RWPE2 (cell line): ENCODE results near the gene TMEM205.
"Not testable (repeated sequence)": the region's sequence is repeated elsewhere in the genome, so short reads cannot be mapped to it uniquely, and the experiment has no call there.

Source experiments
- ATAC-seq: fragments of 200-7000 bp; cut with Tn5 transposase; 3 replicates; pipeline ENCODE4 v1.9.1; 2021; ENCODE audit warnings: low read depth
- DNase-seq: peaks from one replicate; pipeline ENCODE4 v3.0.0-alpha.2; 2020; ENCODE audit warnings: low spot score
- H3K27ac ChIP-seq: fragments of 450-650 bp; 2 replicates; pipeline ENCODE4 v1.5.1; 2017; ENCODE audit warnings: mild to moderate bottlenecking; ENCODE audit not compliant: poor library complexity, severe bottlenecking
- H3K27me3 ChIP-seq: fragments of 250-450 bp; sonication (Bioruptor Pico); 2 replicates; pipeline ENCODE4 v1.5.1; 2021; ENCODE audit warnings: mild to moderate bottlenecking, moderate library complexity; ENCODE audit not compliant: insufficient read depth, poor library complexity, severe bottlenecking
- H3K36me3 ChIP-seq: fragments of 250-450 bp; sonication (Bioruptor Pico); 2 replicates; pipeline ENCODE4 v1.5.1; 2020; ENCODE audit warnings: low read depth, mild to moderate bottlenecking, moderate library complexity
- H3K4me1 ChIP-seq: fragments of 250-450 bp; sonication (Bioruptor Pico); 2 replicates; pipeline ENCODE4 v1.5.1; 2021; ENCODE audit warnings: mild to moderate bottlenecking, moderate library complexity; ENCODE audit not compliant: insufficient read depth, poor library complexity, severe bottlenecking
- H3K4me3 ChIP-seq: fragments of 250-450 bp; sonication (Bioruptor Pico); 2 replicates; pipeline ENCODE4 v1.5.1; 2021; ENCODE audit warnings: mild to moderate bottlenecking, moderate library complexity; ENCODE audit not compliant: severe bottlenecking
- H3K9me3 ChIP-seq: fragments of 250-450 bp; sonication (Bioruptor Pico); 2 replicates; pipeline ENCODE4 v1.5.1; 2021; ENCODE audit warnings: mild to moderate bottlenecking, moderate library complexity; ENCODE audit not compliant: severe bottlenecking
- TF ChIP-seq, protein P1 (sequence below): fragments of 450-650 bp; IDR thresholded peaks from one replicate; pipeline ENCODE4 v1.5.1; 2017; ENCODE audit warnings: mild to moderate bottlenecking, moderate library complexity; ENCODE audit not compliant: poor library complexity, severe bottlenecking

Gene TMEM205

GRCh38 chr19:11379857-11380350, 33.8 kb upstream of the TMEM205 start:
- Histone ChIP-seq H3K27me3 (no peaks in the 10 kb centered on the region), H3K4me1 (peaks cover 30% of the 10 kb centered on the region), H3K27ac (peak overlapping the region; percentile 72), H3K9me3 (no peaks in the 10 kb centered on the region), H3K4me3 (no peak overlapping the region), H3K36me3 (peaks cover 12% of the 10 kb centered on the region)
- DNase-seq, result no peak
- TF ChIP-seq, protein P1, sequence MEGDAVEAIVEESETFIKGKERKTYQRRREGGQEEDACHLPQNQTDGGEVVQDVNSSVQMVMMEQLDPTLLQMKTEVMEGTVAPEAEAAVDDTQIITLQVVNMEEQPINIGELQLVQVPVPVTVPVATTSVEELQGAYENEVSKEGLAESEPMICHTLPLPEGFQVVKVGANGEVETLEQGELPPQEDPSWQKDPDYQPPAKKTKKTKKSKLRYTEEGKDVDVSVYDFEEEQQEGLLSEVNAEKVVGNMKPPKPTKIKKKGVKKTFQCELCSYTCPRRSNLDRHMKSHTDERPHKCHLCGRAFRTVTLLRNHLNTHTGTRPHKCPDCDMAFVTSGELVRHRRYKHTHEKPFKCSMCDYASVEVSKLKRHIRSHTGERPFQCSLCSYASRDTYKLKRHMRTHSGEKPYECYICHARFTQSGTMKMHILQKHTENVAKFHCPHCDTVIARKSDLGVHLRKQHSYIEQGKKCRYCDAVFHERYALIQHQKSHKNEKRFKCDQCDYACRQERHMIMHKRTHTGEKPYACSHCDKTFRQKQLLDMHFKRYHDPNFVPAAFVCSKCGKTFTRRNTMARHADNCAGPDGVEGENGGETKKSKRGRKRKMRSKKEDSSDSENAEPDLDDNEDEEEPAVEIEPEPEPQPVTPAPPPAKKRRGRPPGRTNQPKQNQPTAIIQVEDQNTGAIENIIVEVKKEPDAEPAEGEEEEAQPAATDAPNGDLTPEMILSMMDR, result no peak
- ATAC-seq, result no peak

DNA sequence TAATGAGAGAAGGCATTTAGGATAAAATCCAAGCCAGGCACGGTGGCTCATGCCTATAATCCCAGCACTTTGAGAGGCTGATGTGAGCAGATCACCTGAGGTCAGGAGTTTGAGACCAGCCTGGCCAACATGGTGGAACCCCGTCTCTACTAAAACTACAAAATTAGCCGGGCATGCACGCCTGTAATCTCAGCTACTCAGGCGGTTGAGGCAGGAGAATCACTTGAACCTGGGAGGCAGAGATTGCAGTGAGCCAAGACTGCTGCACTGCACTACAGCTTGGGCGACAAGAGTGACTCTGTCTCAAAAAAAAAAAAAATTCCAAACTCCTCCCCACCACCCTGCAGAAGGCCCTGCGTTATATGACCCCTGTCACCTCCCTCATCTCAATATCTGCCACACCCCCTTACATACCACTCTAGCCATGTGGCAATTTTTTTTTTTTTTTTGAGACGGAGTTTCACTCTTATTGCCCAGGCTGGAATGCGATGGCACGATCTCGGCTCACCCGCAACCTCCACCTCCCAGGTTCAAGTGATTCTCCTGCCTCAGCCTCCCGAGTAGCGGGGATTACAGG, 33.3 kb upstream of the TMEM205 start:
- DNase-seq, H3K9me3 ChIP-seq, H3K27me3 ChIP-seq, ATAC-seq, H3K4me3 ChIP-seq: not testable (repeated sequence)
- peak overlapping the region; percentile 73 for H3K27ac ChIP-seq
- peaks cover 12% of the 10 kb centered on the region for H3K36me3 ChIP-seq
- H3K4me1 ChIP-seq, result peaks cover 30% of the 10 kb centered on the region

DNA sequence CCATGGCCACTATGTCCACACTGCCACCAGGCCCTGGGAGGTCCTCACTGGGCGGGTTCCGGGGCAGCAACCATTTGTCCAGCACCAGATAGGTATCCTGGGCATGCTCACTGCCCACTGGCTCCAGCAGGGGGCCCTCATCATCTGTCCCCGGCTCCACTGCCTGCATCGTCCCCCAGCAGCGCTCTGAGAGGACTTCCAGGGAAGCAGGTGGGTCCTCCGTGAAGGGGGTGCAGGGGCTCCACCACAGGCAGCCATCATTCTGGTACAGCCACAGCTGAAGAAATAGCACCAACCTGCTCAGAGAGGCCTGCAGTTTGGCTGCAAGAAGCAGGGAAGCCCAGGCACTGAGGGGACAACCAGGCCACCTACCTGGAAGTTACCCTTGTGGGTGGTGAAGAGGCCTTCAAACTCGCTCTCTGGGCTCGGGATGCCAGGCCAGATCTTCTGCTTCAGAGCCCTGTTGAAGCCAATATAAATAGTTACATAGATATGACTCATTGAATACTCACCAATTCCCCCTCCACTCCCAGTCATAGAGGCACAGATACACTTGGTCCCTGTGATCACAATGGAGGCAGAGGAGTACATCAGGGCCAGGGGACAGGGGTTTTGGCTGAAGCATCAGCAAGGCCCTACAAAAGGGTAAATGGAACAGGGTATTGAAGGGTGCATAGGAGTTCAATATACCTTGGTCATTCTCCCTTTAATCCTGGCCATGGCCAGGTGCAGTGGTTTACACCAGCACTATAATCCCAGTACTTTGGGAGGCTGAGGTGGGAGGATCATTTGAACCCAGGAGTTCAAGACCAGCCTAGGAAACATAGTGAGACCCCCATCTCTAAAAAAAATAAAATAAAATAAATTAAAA, 32.5 kb upstream of the TMEM205 start:
- H3K9me3 ChIP-seq, result no peaks in the 10 kb centered on the region
- H3K4me1 ChIP-seq, result peaks cover 30% of the 10 kb centered on the region
- TF ChIP-seq, protein P1, result no peak
- H3K4me3 ChIP-seq, result no peak overlapping the region
- peak overlapping the region; percentile 73 for H3K27ac ChIP-seq
- no peak for DNase-seq
- no peaks in the 10 kb centered on the region for H3K27me3 ChIP-seq
- H3K36me3 ChIP-seq, result peaks cover 12% of the 10 kb centered on the region
- peak; percentile 14 for ATAC-seq

DNA sequence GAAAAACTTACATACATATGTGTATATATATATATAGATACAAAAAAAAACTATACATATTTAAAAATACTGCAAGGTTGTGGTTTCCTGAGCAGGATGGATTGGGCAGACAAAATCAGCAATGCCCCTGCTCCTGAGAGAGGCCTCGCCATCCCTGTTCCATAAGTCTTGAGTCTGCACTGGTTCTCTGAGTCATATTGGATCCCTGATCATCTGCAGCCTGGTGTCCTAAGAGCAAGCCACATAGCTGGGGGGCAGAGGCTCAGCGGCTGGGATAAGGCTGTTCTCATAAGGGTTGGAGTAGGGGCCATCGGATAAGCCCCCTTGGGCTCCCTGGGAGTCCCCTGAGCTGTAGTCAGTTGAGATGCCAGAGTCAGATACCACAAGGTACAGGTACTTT, 31.7 kb upstream of the TMEM205 start:
- ATAC-seq (no peak), DNase-seq (no peak)
- no peak overlapping the region for H3K4me3 ChIP-seq
- H3K36me3 ChIP-seq, result peaks cover 12% of the 10 kb centered on the region
- H3K9me3 ChIP-seq, result no peaks in the 10 kb centered on the region
- peak overlapping the region; percentile 73 for H3K27ac ChIP-seq
- no peaks in the 10 kb centered on the region for H3K27me3 ChIP-seq
- TF ChIP-seq, protein P1, result no peak
- H3K4me1 ChIP-seq, result peaks cover 30% of the 10 kb centered on the region

GRCh38 chr19:11377237-11377636, 31.2 kb upstream of the TMEM205 start:
- H3K36me3 ChIP-seq, result peaks cover 12% of the 10 kb centered on the region
- no peaks in the 10 kb centered on the region for H3K27me3 ChIP-seq
- DNase-seq (no peak), ATAC-seq (no peak)
- peak overlapping the region; percentile 73 for H3K27ac ChIP-seq
- no peaks in the 10 kb centered on the region for H3K9me3 ChIP-seq
- TF ChIP-seq, protein P1, result no peak
- peaks cover 30% of the 10 kb centered on the region for H3K4me1 ChIP-seq
- H3K4me3 ChIP-seq, result no peak overlapping the region
